Activated CD4-positive, CD25-positive, alpha-beta regulatory T cell treated with anti-CD3 and anti-CD28 coated beads, Interleukin-2, amount 50 U/mL, for 16 hours (primary cell): Measurements from ENCODE around the gene ZNRD2.
"Not testable (repeated sequence)": the region's sequence is repeated elsewhere in the genome, so short reads cannot be mapped to it uniquely, and the experiment has no call there.

ENCODE experiments used
- DNase-seq: peaks from one replicate; pipeline ENCODE4 v3.0.0-alpha.2; 2020; ENCODE audit warnings: low read depth, low spot score

Gene ZNRD2

GRCh38 chr11:65569973-65570918 lies at the start of gene ZNRD2:
ZNRD2 (plus strand) TSS chr11:65570477; CDS start chr11:65570492, 15 bp downstream.
- peak; percentile 95 for DNase-seq

- not testable (repeated sequence) for DNase-seq
Measured at GRCh38 chr11:65521777-65522521, 48.3 kb upstream of the ZNRD2 start.

GRCh38 chr11:65522718-65523630 lies 47.3 kb upstream of the ZNRD2 start:
- DNase-seq: not testable (repeated sequence)

GRCh38 chr11:65523631-65523968 lies 46.7 kb upstream of the ZNRD2 start:
- not testable (repeated sequence) for DNase-seq

- DNase-seq: no peak
Measured at GRCh38 chr11:65524014-65524740, 46.1 kb upstream of the ZNRD2 start.

GRCh38 chr11:65524741-65525545 lies 45.3 kb upstream of the ZNRD2 start, which contains the start of gene SCYL1:
SCYL1 (plus strand) TSS chr11:65525083; CDS start chr11:65525154, 71 bp downstream.
- peak; percentile 68 for DNase-seq

- DNase-seq: no peak
Measured at GRCh38 chr11:65525546-65526480, 44.5 kb upstream of the ZNRD2 start.

- DNase-seq: no peak
Measured at GRCh38 chr11:65526744-65527143, 43.5 kb upstream of the ZNRD2 start.

- DNase-seq: no peak
Measured at GRCh38 chr11:65528819-65529350, 41.4 kb upstream of the ZNRD2 start.

GRCh38 chr11:65529475-65530156 lies 40.7 kb upstream of the ZNRD2 start:
- no peak for DNase-seq

GRCh38 chr11:65530157-65530496 lies 40.1 kb upstream of the ZNRD2 start:
- DNase-seq: no peak

GRCh38 chr11:65532388-65533064 lies 37.8 kb upstream of the ZNRD2 start:
- DNase-seq: no peak

- no peak for DNase-seq
Measured at GRCh38 chr11:65535102-65535501, 35.2 kb upstream of the ZNRD2 start.

- DNase-seq: no peak
Measured at GRCh38 chr11:65536412-65537295, 33.6 kb upstream of the ZNRD2 start.

GRCh38 chr11:65537296-65537597 lies 33.0 kb upstream of the ZNRD2 start:
- DNase-seq: no peak

- DNase-seq: no peak
Measured at GRCh38 chr11:65537620-65538231, 32.6 kb upstream of the ZNRD2 start.
